HCT116 (cell line): ENCODE measurements around the gene HEMK1. TPM values are rescaled to one million over a fixed set of nuclear protein-coding genes. Genes with fewer than 3 reads are reported as not detected.

Experiments used
- ATAC-seq: fragments of 200-7000 bp; cut with Tn5 transposase; 2 replicates; pipeline ENCODE4 v1.9.1; 2020; ENCODE audit warnings: mild to moderate bottlenecking, moderate library complexity
- BruUV-seq: library from RNA; stranded (reverse); fragments of 400-500 nt; replicated peaks from 2 replicates; lab custom pipeline; 2021; lab: Mats Ljungman, UMichigan
- CTCF ChIA-PET: fragments of 300-600 bp; sonication (Branson Sonifier 250); formaldehyde crosslinking; loops from one replicate; lab custom pipeline; 2021; ENCODE audit warnings: antibody characterized with exemption; lab: Charles Lee
- POLR2A ChIA-PET: fragments of 300-600, 350-600 bp; sonication (Branson Sonifier 250); formaldehyde crosslinking; loops from one replicate; lab custom pipeline; 2021; ENCODE audit warnings: antibody characterized with exemption; lab: Charles Lee
- RAD21 ChIA-PET, 2 experiments: fragments of 300-600 bp; sonication (Branson Sonifier 250); formaldehyde crosslinking; loops; one replicate each; lab custom pipeline; 2023; ENCODE audit warnings: low total read pairs in 2 of 2; ENCODE audit not compliant: uncharacterized antibody in 2 of 2, unreplicated experiment in 2 of 2, low non-redundant PET in 1 of 2; lab: Charles Lee
- DNase-seq: peaks from one replicate; pipeline ENCODE4 v3.0.0-alpha.2; 2010; ENCODE audit warnings: low read depth, low spot score
- H2AFZ ChIP-seq: fragments of 200-600 bp; shearing (Covaris generic), sonication (generic); 2 replicates; pipeline ENCODE4 v1.6.1; 2017; ENCODE audit warnings: low read depth, mixed run types, mixed read lengths, antibody characterized with exemption, low read length; ENCODE audit not compliant: poor library complexity, severe bottlenecking
- H3K27ac ChIP-seq: 2 replicates; pipeline ENCODE4 v1.5.1; 2012; ENCODE audit warnings: low read depth, low read length
- H3K27me3 ChIP-seq: fragments of 200-600 bp; sonication (generic); 2 replicates; pipeline ENCODE4 v1.6.1; 2016; ENCODE audit warnings: mixed run types, low read length, mixed read lengths; ENCODE audit not compliant: insufficient read depth
- H3K36me3 ChIP-seq, 2 experiments: fragments of 200-500 bp in 1 of 2; fragments of 200-600 bp in 1 of 2; sonication (Bioruptor generic) in 1 of 2; sonication (generic) in 1 of 2; 2 replicates each; pipeline versions ENCODE4 v1.5.1 to v1.6.1; 2014 to 2016; ENCODE audit warnings: low read length in 2 of 2, inconsistent platforms in 1 of 2, mixed read lengths in 1 of 2, mixed run types in 1 of 2; ENCODE audit not compliant: insufficient read depth in 2 of 2, control insufficient read depth in 1 of 2
- H3K4me1 ChIP-seq, 2 experiments: fragments of 200-600 bp in 1 of 2; sonication (generic) in 1 of 2; 2 replicates each; pipeline versions ENCODE4 v1.5.1 to v1.6.1; 2012 to 2017; ENCODE audit warnings: low read length in 2 of 2, inconsistent platforms in 1 of 2, mild to moderate bottlenecking in 1 of 2, mixed read lengths in 1 of 2, mixed run types in 1 of 2, moderate library complexity in 1 of 2; ENCODE audit not compliant: insufficient read depth in 2 of 2, control insufficient read depth in 1 of 2
- H3K4me2 ChIP-seq: fragments of 200-600 bp; sonication (generic); 2 replicates; pipeline ENCODE4 v1.6.1; 2017; ENCODE audit warnings: mixed run types, low read length, mixed read lengths
- H3K4me3 ChIP-seq, 2 experiments: fragments of 200-600 bp in 1 of 2; sonication (generic) in 1 of 2; replicated peaks in 1 of 2; 2 replicates each; pipeline ENCODE4 v1.5.1; 2011 to 2016; ENCODE audit warnings: low read length in 2 of 2, control low read depth in 1 of 2, low read depth in 1 of 2, mild to moderate bottlenecking in 1 of 2, mixed read lengths in 1 of 2, mixed run types in 1 of 2
- H3K79me2 ChIP-seq: fragments of 200-600 bp; sonication (generic); 2 replicates; pipeline ENCODE4 v1.6.1; 2017; ENCODE audit warnings: mild to moderate bottlenecking, mixed run types, low read length, moderate library complexity, mixed read lengths; ENCODE audit not compliant: insufficient read depth
- H3K9ac ChIP-seq: fragments of 200-600 bp; sonication (generic); 2 replicates; pipeline ENCODE4 v1.6.1; 2016; ENCODE audit warnings: low read length, mixed read lengths
- H3K9me2 ChIP-seq: fragments of 200-600 bp; sonication (generic), shearing (Covaris generic); 2 replicates; pipeline ENCODE4 v1.6.1; 2017; ENCODE audit warnings: mixed run types, mild to moderate bottlenecking, moderate library complexity; ENCODE audit not compliant: insufficient read depth
- H3K9me3 ChIP-seq, 2 experiments: fragments of 200-500 bp in 1 of 2; fragments of 200-600 bp in 1 of 2; sonication (Bioruptor generic) in 1 of 2; sonication (generic) in 1 of 2; 2 replicates each; pipeline ENCODE4 v1.6.1; 2014 to 2017; ENCODE audit warnings: low read length in 2 of 2, mixed read lengths in 2 of 2, inconsistent platforms in 1 of 2, low read depth in 1 of 2, mild to moderate bottlenecking in 1 of 2, mixed run types in 1 of 2, moderate library complexity in 1 of 2; ENCODE audit not compliant: control insufficient read depth in 1 of 2, insufficient read depth in 1 of 2
- H4K20me1 ChIP-seq: fragments of 200-600 bp; sonication (generic), shearing (Covaris generic); 2 replicates; pipeline ENCODE4 v1.6.1; 2017; ENCODE audit warnings: mixed run types, mild to moderate bottlenecking, moderate library complexity; ENCODE audit not compliant: insufficient read depth
- EZH2 ChIP-seq: fragments of 200-600 bp; sonication (generic); IDR thresholded peaks from 2 replicates; pipeline ENCODE4 v1.6.1; 2017; ENCODE audit warnings: antibody characterized with exemption, mixed run types
- POLR2A ChIP-seq: IDR thresholded peaks from 2 replicates; pipeline ENCODE4 v1.7.0; 2011; ENCODE audit warnings: borderline replicate concordance; ENCODE audit not compliant: insufficient read depth, insufficient read length; ENCODE audit errors: extremely low read depth
- POLR2AphosphoS5 ChIP-seq: IDR thresholded peaks from 2 replicates; pipeline ENCODE4 v1.6.1; 2011; ENCODE audit warnings: mild to moderate bottlenecking, low read depth, low read length, moderate library complexity
- intact Hi-C: fragments of 100-400 bp; cut with micrococcal nuclease; formaldehyde crosslinking; loops from 2 replicates; pipeline ENCODE4 v1.10.0; 2022
- total RNA-seq: library from RNA; stranded (reverse); gene quantifications from one replicate; pipeline ENCODE4 v1.2.1, GENCODE V29; 2021; ENCODE audit not compliant: unreplicated experiment
- TF ChIP-seq, protein P1 (sequence below): IDR thresholded peaks from 2 replicates; pipeline ENCODE4 v1.6.1; 2012; ENCODE audit warnings: low read depth

The HEMK1 gene
- total RNA-seq, 1 experiment from 2014 or later = 20.5 TPM

GRCh38 chr3:50622881-50623280, 53.6 kb downstream of the HEMK1 start:
- no peak for DNase-seq
- H3K4me1 ChIP-seq = peaks cover 54 to 85% of the 10 kb centered on the region in 2 experiments
- ChIA-PET RAD21 (no interaction called here), CTCF (interaction anchor here (1.9 kb wide), 1 partner anchor 30 kb away, joined by 7 read pairs; no protein-coding TSS in a partner anchor), POLR2A (interaction anchor here (2.4 kb wide), 1 partner anchor 30 kb away, joined by 8 read pairs; no protein-coding TSS in a partner anchor)
- H3K4me3 ChIP-seq = no peak overlapping the region
- no peaks in the 10 kb centered on the region for H4K20me1 ChIP-seq
- intact Hi-C loops = no loop called here
- 0 out of 2 replicates have a peak overlapping the region, but pooled peaks have one; percentile 75 for H3K4me2 ChIP-seq
- BruUV-seq = no TSS peak
- no peaks in the 10 kb centered on the region for H3K9me3 ChIP-seq
- no peaks in the 10 kb centered on the region for H3K27me3 ChIP-seq
- peaks cover 89% of the 10 kb centered on the region for H3K79me2 ChIP-seq
- H3K27ac ChIP-seq = no peak overlapping the region
- no peaks in the 10 kb centered on the region for H3K9me2 ChIP-seq
- no peak overlapping the region for H2AFZ ChIP-seq
- ATAC-seq = no peak
- H3K36me3 ChIP-seq = peaks cover 0 to 17% of the 10 kb centered on the region in 2 experiments; a peak in 1 of 4 replicates
- H3K9ac ChIP-seq = no peak overlapping the region
- no peak for TF ChIP-seq POLR2A
- TF ChIP-seq POLR2AphosphoS5 = no peak
- TF ChIP-seq, protein P1, sequence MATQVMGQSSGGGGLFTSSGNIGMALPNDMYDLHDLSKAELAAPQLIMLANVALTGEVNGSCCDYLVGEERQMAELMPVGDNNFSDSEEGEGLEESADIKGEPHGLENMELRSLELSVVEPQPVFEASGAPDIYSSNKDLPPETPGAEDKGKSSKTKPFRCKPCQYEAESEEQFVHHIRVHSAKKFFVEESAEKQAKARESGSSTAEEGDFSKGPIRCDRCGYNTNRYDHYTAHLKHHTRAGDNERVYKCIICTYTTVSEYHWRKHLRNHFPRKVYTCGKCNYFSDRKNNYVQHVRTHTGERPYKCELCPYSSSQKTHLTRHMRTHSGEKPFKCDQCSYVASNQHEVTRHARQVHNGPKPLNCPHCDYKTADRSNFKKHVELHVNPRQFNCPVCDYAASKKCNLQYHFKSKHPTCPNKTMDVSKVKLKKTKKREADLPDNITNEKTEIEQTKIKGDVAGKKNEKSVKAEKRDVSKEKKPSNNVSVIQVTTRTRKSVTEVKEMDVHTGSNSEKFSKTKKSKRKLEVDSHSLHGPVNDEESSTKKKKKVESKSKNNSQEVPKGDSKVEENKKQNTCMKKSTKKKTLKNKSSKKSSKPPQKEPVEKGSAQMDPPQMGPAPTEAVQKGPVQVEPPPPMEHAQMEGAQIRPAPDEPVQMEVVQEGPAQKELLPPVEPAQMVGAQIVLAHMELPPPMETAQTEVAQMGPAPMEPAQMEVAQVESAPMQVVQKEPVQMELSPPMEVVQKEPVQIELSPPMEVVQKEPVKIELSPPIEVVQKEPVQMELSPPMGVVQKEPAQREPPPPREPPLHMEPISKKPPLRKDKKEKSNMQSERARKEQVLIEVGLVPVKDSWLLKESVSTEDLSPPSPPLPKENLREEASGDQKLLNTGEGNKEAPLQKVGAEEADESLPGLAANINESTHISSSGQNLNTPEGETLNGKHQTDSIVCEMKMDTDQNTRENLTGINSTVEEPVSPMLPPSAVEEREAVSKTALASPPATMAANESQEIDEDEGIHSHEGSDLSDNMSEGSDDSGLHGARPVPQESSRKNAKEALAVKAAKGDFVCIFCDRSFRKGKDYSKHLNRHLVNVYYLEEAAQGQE = no peak
- TF ChIP-seq EZH2 = no peak
